T-helper 2 cell treated with Interferon-gamma antibody and Interleukin-4, amounts not matched to agents 5 μg/mL and 100 μg/mL, for 36 hours (primary cell): ENCODE results near the gene ANO1.

ENCODE experiments used
- DNase-seq: peaks from one replicate; pipeline ENCODE4 v3.0.0; 2021; ENCODE audit warnings: low spot score
- H3K27ac Mint-ChIP-seq: one replicate; pipeline ENCODE4 v1.8.0; 2021; ENCODE audit warnings: mild to moderate bottlenecking, mixed read lengths
- H3K27me3 Mint-ChIP-seq: one replicate; pipeline ENCODE4 v1.8.0; 2021; ENCODE audit warnings: low read depth, mixed read lengths
- H3K36me3 Mint-ChIP-seq: one replicate; pipeline ENCODE4 v1.8.0; 2021; ENCODE audit warnings: low read depth, mixed read lengths
- H3K4me1 Mint-ChIP-seq: one replicate; pipeline ENCODE4 v1.8.0; 2021; ENCODE audit warnings: low read depth, mixed read lengths
- H3K4me3 Mint-ChIP-seq: one replicate; pipeline ENCODE4 v1.8.0; 2022; ENCODE audit warnings: mild to moderate bottlenecking, moderate library complexity, mixed read lengths
- H3K9me3 Mint-ChIP-seq: one replicate; pipeline ENCODE4 v1.8.0; 2021; ENCODE audit warnings: mixed read lengths

ANO1 gene

DNA sequence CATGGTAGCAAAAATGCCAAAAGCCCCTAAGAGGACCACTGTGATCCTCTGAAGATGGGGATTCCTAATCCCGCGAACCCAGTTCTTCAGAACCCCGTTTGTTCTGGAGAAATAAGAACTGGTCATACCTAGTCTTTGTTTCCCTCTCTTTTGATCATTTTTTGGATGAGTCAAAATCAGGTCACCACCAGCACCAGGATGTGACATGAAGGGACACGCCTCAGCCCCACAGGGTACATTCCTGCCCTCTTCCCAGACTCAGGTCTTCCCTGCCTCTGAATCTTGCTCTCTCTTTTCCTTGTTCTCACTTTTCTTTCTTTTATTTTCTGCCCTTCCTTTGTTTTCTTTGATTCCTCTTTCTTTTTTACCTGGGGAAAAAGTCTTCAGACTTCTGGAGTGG, 14.6 kb upstream of the ANO1 start:
- DNase-seq = no peak
- no peak overlapping the region for H3K27ac Mint-ChIP-seq
- no peaks in the 10 kb centered on the region for H3K4me1 Mint-ChIP-seq
- H3K9me3 Mint-ChIP-seq = no peaks in the 10 kb centered on the region
- H3K36me3 Mint-ChIP-seq = no peaks in the 10 kb centered on the region
- H3K27me3 Mint-ChIP-seq = peaks cover 9% of the 10 kb centered on the region
- no peak overlapping the region for H3K4me3 Mint-ChIP-seq

DNA sequence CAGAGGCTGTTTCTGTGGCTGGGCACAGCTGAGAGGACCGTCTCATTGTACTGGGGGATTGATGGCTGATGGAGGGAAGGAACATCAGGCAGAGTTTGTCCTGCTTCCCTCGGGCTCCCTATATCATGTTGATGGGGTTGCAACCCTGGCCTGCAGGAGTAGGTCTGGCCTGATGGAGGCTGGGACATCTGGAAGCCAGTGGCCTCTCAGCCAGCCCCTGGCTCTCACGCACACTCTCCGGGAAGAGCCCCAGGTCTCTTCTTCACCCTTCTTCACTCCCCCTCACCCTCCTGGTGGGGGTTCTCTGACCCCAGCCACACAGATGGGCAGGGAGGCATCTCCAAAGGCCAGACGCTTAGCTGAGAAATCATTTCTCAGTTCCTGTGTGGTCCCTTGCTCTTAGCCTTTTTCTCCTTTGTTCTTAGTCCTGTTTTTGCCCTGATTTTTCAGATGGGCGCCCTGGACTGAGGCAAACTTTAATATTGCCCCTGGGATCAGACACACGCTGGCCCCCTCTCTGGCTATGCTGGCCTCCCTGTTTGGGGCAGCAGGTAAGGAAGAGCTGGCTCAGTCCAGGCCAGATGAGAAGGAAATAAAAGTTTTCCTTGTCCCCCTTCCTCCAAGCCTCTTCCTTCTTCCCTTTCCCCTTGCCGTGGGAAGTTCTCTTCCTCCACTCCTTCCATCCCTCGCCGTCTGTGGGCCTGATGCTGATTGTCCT, 13.9 kb upstream of the ANO1 start:
- Mint-ChIP-seq H3K9me3 (no peaks in the 10 kb centered on the region), H3K4me3 (no peak overlapping the region), H3K27me3 (peaks cover 10% of the 10 kb centered on the region), H3K36me3 (no peaks in the 10 kb centered on the region), H3K4me1 (no peaks in the 10 kb centered on the region), H3K27ac (no peak overlapping the region)
- no peak for DNase-seq

DNA sequence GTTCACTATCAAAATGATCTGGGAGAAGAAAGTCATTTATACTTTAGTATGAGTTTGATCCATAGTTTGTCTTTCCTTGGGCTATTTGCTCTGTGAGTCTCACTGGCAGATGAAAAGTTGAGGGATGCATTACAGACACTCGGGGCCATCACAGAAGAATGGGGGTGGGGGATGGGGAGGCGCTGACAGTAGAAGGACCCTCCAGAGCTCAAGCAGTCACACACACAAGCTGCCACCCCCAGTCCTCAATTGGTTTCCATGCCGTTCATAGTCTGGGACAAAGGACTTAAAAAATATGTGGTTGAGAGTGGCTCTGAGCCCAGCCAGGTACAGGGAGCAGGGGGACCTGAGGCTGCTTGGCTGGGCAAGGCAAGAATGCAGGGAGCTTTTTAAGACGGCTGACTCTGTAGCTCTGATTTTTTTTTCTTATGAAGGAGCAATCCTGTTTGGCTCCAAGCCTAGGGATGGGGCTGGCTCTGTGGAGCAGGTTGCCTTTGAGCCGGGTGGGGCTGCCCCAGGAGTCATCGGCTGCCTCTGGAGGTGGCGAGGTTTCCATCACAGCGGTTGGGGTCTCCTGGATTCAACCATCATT, 13.3 kb upstream of the ANO1 start:
- Mint-ChIP-seq H3K27me3 (peaks cover 15% of the 10 kb centered on the region), H3K27ac (no peak overlapping the region), H3K4me1 (no peaks in the 10 kb centered on the region), H3K36me3 (no peaks in the 10 kb centered on the region), H3K9me3 (no peaks in the 10 kb centered on the region), H3K4me3 (no peak overlapping the region)
- DNase-seq = no peak

DNA sequence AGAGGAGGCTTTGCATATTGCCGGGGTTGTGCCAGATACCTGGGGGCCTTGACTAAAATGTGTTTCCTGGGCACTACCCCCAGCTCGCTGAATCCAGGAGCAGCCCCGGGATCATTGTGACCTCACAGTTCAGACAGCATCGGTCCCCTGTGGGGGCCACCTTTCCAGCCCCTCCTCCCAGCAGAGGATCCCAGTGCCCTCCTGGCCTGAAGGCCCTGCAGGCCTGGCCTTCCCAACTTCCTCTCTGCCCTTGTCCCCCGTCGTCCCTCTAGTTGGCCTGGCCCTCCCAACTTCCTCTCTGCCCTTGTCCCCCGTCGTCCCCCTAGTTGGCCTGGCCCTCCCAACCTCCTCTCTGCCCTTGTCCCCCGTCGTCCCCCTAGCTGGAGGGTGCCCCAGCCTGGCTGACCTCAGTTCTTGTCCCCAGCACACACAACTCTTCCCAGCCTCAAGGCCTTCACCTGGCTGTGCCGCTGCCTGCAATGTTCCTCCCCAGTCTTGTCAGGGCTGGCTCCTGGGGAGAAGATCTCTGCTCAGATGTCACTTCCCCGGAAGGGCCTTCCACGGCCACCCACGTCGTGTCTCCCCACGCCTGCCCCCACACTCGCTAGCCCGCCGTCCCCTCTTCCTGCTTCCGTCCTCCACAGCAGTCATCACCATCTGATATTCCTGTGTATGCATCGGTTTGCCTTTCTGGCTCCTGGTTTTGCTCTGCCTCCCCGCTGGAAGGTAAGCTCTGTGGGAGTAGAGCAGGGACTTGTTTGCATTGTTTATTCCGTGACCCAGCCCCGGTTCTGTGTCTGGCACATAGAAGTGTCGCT, 12.6 kb upstream of the ANO1 start:
- no peaks in the 10 kb centered on the region for H3K4me1 Mint-ChIP-seq
- peaks cover 15% of the 10 kb centered on the region for H3K27me3 Mint-ChIP-seq
- no peaks in the 10 kb centered on the region for H3K36me3 Mint-ChIP-seq
- no peak overlapping the region for H3K4me3 Mint-ChIP-seq
- H3K9me3 Mint-ChIP-seq = no peaks in the 10 kb centered on the region
- no peak overlapping the region for H3K27ac Mint-ChIP-seq
- DNase-seq = no peak

DNA sequence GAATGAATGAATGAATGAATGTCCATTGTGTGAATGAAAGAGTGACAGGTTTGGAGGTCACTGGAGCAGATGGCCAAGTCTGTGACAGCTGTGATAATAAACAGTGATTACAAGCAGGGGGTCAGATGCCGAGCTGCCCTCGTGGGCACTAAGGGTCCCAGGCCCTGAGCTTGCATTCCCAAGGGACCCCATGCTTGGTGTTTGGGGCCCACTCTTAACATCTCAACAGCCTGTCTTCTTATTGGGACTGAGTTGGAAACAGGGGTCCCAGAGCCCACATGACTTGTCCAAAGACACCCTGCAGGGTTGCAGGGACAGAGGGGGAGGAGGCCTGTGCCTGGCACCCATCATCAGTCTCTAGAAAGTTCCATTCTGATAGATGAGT, 12.0 kb upstream of the ANO1 start:
- no peaks in the 10 kb centered on the region for H3K36me3 Mint-ChIP-seq
- peaks cover 17% of the 10 kb centered on the region for H3K27me3 Mint-ChIP-seq
- H3K27ac Mint-ChIP-seq = no peak overlapping the region
- no peak for DNase-seq
- H3K4me3 Mint-ChIP-seq = no peak overlapping the region
- H3K9me3 Mint-ChIP-seq = no peaks in the 10 kb centered on the region
- H3K4me1 Mint-ChIP-seq = no peaks in the 10 kb centered on the region

DNA sequence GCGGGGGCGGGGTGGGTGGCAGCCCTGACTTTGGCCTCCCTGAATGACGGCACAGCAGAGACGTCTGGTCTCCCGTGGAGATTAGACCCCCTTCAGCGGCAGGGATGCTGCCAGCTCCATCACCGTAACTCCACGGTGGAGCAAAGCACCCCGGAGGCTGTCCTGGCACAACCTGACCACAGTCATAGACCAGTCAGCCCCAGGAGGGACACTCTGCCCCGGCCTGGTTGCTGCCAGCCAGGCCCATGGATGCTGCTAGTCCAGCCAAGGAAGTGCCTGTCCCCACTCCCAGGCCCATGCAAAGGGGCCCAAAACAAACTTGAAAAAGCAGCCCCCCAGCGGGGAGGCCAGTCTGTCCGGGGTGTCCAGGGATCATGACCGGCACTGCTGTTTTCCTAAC, 11.5 kb upstream of the ANO1 start:
- no peak for DNase-seq
- Mint-ChIP-seq H3K36me3 (no peaks in the 10 kb centered on the region), H3K27ac (no peak overlapping the region), H3K4me1 (no peaks in the 10 kb centered on the region), H3K4me3 (no peak overlapping the region), H3K9me3 (no peaks in the 10 kb centered on the region), H3K27me3 (peaks cover 20% of the 10 kb centered on the region)

DNA sequence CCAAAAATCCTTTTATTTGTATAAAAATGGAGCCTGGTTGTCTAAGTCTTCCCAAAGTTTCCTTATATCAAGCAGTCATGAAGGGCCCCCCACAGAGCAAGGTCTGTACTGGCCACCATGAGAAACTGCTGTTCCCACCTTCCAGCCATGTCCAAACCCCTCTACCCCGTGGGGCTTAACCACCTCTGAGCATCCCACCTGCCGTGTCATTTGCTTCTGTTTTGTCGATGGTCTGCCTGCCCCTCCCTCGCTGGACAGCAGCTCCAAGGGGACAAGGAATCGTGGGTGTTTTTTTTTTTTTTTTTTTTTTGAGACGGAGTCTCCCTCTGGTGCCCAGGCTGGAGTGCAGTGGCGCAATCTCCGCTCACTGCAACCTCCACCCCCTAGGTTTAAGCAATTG, 11.1 kb upstream of the ANO1 start:
- Mint-ChIP-seq H3K36me3 (no peaks in the 10 kb centered on the region), H3K27me3 (peaks cover 24% of the 10 kb centered on the region), H3K4me1 (no peaks in the 10 kb centered on the region), H3K9me3 (no peaks in the 10 kb centered on the region), H3K27ac (no peak overlapping the region), H3K4me3 (no peak overlapping the region)
- no peak for DNase-seq

DNA sequence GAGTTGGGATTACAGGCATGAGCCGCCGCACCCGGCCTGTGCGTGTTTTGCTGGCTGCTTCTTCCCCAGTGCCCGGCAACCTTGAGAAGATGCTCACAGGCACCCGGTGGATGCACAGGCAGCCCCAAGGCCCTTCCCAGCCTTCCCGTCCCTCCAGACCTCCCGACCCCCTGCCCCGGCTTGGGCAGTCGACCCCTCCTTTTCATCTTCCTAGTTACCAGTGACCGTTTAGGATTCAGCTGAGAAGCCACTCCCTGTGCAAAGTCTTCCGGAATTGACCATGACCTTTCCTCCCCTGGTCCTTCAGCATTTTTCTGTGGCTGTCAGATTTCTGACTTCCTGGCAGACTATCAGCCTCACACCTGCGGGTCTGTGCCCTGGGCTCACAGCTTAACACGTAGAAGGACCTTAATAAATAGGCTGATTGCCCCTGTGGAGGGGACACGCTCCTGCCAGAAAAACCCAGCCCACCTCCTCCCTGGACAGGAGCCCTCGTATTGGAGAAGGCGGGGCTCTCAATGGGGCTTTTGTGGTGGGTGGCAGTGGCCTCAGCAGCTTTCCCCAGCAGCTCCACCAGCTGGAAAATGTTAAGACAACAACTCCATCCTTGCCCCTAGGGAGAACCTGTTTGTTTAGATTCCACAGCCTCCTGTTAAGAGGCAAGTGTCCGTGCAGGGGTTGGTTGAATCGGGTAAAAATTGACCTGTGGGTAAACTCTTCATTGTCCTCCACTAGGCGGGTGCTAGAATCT, 10.4 kb upstream of the ANO1 start:
- DNase-seq = no peak
- H3K4me1 Mint-ChIP-seq = no peaks in the 10 kb centered on the region
- no peak overlapping the region for H3K27ac Mint-ChIP-seq
- peaks cover 32% of the 10 kb centered on the region for H3K27me3 Mint-ChIP-seq
- no peak overlapping the region for H3K4me3 Mint-ChIP-seq
- H3K9me3 Mint-ChIP-seq = no peaks in the 10 kb centered on the region
- H3K36me3 Mint-ChIP-seq = no peaks in the 10 kb centered on the region

DNA sequence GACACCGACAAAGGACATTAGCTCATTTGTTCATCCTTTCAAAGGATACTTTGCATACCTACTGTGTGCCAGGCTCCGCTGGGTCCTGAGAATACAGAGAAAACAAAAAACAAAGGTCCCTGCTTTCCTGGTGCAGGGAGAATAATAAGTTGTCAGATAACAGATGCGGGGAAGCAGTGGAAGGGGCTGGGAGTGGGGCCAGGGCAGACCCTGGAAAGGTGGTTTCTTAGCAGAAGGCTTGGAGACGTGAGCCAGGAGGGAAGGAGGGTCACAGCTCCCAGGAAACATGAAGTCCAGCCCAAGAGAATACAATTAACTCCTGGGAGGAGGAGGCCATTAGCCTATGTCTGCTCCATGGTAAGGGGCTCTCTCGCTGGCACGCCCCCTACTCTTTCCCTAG, 9.8 kb upstream of the ANO1 start:
- Mint-ChIP-seq H3K4me1 (no peaks in the 10 kb centered on the region), H3K4me3 (no peak overlapping the region), H3K36me3 (no peaks in the 10 kb centered on the region), H3K27ac (no peak overlapping the region), H3K27me3 (peaks cover 37% of the 10 kb centered on the region), H3K9me3 (no peaks in the 10 kb centered on the region)
- no peak for DNase-seq

DNA sequence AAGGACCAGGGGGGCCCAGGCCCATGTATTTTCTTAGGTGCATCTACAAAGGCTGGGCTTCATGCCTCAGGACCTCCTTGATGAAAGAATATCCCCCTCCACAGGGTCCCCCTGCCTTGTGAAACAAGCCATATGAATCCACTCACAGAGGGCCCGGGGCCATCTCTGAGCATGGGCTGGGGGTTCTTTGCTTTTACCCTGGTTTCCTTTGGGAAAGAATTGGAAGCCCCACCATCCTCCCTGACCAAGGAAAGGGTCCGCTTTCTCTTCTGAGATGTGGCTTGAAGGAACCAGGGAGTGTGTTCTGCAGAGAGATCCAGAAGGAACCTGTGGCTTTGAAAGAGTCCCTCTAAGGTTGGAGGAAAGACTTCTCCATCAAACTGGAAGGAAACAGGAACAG, 9.2 kb upstream of the ANO1 start:
- H3K9me3 Mint-ChIP-seq = no peaks in the 10 kb centered on the region

DNA sequence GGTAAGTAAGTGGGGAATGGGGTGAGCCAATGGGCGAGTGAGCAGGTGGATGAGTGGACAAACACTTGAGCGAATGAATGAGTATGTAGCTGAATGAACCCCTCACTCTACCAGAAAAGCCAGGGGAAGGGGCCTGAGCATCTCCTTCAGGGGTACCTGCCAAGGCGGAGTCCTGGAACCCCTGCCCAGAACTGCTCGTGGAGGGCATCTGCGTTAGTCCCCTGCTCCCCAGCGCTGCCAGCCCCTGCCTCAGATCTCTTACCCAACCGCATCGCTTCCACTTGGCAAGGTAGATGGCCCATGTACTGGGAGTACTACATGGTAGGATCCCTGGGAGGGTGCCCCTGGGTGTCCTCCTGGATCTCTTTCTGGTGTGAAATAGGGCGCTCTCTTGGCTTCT, 7.4 kb upstream of the ANO1 start:
- no peaks in the 10 kb centered on the region for H3K36me3 Mint-ChIP-seq
- no peak overlapping the region for H3K4me3 Mint-ChIP-seq
- peaks cover 56% of the 10 kb centered on the region for H3K27me3 Mint-ChIP-seq
- no peaks in the 10 kb centered on the region for H3K9me3 Mint-ChIP-seq
- peaks cover 3% of the 10 kb centered on the region for H3K4me1 Mint-ChIP-seq
- H3K27ac Mint-ChIP-seq = no peak overlapping the region
- DNase-seq = no peak

More for the DNA sequence above, 9.2 kb upstream of the ANO1 start:
- H3K27me3 Mint-ChIP-seq = peaks cover 43% of the 10 kb centered on the region
- no peak for DNase-seq
- H3K4me1 Mint-ChIP-seq = peaks cover 1% of the 10 kb centered on the region
- no peak overlapping the region for H3K27ac Mint-ChIP-seq
- no peak overlapping the region for H3K4me3 Mint-ChIP-seq
- H3K36me3 Mint-ChIP-seq = no peaks in the 10 kb centered on the region

DNA sequence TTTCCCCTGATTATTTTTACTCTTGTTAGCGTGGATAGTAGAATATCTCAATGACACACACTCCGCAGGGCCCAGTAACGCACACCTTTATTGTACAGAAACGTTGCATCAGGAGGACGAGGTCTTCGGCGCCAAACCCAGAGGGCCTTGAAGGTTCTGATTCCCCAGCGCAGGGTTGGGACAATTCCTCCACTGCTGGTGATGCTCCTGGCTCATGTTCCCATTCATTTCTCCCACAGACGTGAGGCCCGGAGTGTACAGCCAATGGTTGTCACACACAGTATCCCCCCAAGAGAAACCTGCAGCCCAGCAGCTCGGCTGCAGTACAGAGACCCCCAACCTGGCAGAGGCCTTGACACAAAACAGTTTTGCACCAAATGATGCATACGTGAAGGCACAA, 6.1 kb upstream of the ANO1 start:
- H3K9me3 Mint-ChIP-seq = no peaks in the 10 kb centered on the region
- no peaks in the 10 kb centered on the region for H3K36me3 Mint-ChIP-seq
- H3K4me1 Mint-ChIP-seq = peaks cover 3% of the 10 kb centered on the region
- no peak overlapping the region for H3K4me3 Mint-ChIP-seq
- DNase-seq = no peak
- H3K27me3 Mint-ChIP-seq = peaks cover 65% of the 10 kb centered on the region
- no peak overlapping the region for H3K27ac Mint-ChIP-seq

DNA sequence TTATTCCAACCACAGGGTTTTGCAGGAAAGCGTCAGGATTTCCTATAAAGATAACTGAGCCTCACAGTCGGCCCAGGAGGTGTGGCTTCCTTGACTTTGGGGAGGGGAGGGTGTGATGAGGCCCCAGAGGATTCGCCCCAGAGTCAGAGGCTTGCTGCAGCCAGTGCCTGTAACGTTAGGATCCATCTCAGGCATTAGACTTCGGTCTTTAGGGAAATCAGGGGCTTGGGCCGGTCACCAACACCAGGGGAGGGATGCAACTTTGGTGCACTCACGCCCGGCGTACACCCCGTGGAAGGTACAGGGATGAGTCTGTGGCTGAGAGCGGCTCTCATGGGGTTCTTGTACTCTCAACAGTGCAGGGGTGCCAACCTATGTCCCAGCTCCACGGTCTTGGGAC, 5.7 kb upstream of the ANO1 start:
- H3K27ac Mint-ChIP-seq = no peak overlapping the region
- DNase-seq = no peak
- H3K27me3 Mint-ChIP-seq = peaks cover 70% of the 10 kb centered on the region
- H3K36me3 Mint-ChIP-seq = no peaks in the 10 kb centered on the region
- no peaks in the 10 kb centered on the region for H3K9me3 Mint-ChIP-seq
- H3K4me3 Mint-ChIP-seq = no peak overlapping the region
- H3K4me1 Mint-ChIP-seq = peaks cover 3% of the 10 kb centered on the region
